AG04450 (cell line): ENCODE measurements around the gene BSPH1. TPM values are rescaled to one million over a fixed set of nuclear protein-coding genes. Genes with fewer than 3 reads are reported as not detected.

Experiments
- CTCF ChIA-PET: fragments of 300-600, 350-600 bp; formaldehyde crosslinking; extraction: SDS; loops from one replicate; lab custom pipeline; 2022; ENCODE audit warnings: antibody characterized with exemption, inconsistent platforms; lab: Charles Lee
- POLR2A ChIA-PET: fragments of 350-600 bp; formaldehyde crosslinking; extraction: SDS; loops from one replicate; lab custom pipeline; 2021; ENCODE audit warnings: antibody characterized with exemption, inconsistent platforms; lab: Yijun Ruan, JAX
- DNase-seq: peaks from one replicate; pipeline ENCODE4 v3.0.0-alpha.2; 2011; ENCODE audit warnings: low read depth, low spot score
- H3K27ac ChIP-seq: one replicate; pipeline ENCODE4 v1.5.1; 2012; ENCODE audit warnings: low read depth, low read length, control low read depth
- H3K27me3 ChIP-seq: one replicate; pipeline ENCODE4 v1.6.0; 2012; ENCODE audit warnings: low read length; ENCODE audit not compliant: control insufficient read depth, insufficient read depth
- H3K4me3 ChIP-seq: 2 replicates; pipeline ENCODE4 v1.5.1; 2011; ENCODE audit warnings: mild to moderate bottlenecking, low read depth, low read length, control low read depth
- H3K9me3 ChIP-seq: 2 replicates; pipeline ENCODE4 v1.5.1; 2012; ENCODE audit warnings: low read length; ENCODE audit not compliant: control insufficient read depth, insufficient read depth
- polyA plus RNA-seq: library from polyadenylated mRNA; depleted of rRNA; stranded (reverse); fragments of >200 nt; gene quantifications from 2 replicates; pipeline ENCODE4 v1.2.3, GENCODE V29; 2011
- TF ChIP-seq, protein P1 (sequence below): IDR thresholded peaks from 2 replicates; pipeline ENCODE4 v1.5.1; 2011; ENCODE audit warnings: low read depth, low read length, control low read depth, inconsistent platforms

The BSPH1 gene
- polyA plus RNA-seq, 1 experiment: not detected

DNA sequence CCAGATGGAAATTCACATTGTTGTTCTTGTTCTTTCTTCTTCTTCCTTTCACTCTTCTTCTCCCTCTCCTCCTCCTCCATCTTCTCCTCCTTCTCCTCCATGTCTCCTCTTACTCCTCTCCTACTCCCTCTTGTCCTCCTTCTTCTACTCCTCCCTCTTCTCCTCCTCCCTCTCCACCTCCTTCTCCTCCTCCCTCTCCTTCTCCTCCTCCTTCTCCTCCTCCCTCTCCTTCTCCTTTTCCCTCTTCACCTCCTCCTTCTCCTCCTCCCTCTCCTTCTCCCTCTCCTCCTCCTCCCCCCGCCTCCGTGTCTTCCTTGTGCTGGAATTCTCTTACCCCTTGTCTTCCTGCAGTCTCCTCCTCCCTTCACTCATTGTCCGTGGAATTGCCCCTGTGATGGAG lies 33.5 kb upstream of the BSPH1 start:
- Histone ChIP-seq H3K9me3 (no peaks in the 10 kb centered on the region), H3K27me3 (peaks cover under 1% of the 10 kb centered on the region), H3K4me3 (no peak overlapping the region), H3K27ac (no peak overlapping the region)
- TF ChIP-seq, protein P1, sequence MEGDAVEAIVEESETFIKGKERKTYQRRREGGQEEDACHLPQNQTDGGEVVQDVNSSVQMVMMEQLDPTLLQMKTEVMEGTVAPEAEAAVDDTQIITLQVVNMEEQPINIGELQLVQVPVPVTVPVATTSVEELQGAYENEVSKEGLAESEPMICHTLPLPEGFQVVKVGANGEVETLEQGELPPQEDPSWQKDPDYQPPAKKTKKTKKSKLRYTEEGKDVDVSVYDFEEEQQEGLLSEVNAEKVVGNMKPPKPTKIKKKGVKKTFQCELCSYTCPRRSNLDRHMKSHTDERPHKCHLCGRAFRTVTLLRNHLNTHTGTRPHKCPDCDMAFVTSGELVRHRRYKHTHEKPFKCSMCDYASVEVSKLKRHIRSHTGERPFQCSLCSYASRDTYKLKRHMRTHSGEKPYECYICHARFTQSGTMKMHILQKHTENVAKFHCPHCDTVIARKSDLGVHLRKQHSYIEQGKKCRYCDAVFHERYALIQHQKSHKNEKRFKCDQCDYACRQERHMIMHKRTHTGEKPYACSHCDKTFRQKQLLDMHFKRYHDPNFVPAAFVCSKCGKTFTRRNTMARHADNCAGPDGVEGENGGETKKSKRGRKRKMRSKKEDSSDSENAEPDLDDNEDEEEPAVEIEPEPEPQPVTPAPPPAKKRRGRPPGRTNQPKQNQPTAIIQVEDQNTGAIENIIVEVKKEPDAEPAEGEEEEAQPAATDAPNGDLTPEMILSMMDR: no peak
- DNase-seq: no peak
- ChIA-PET CTCF (no interaction called here), POLR2A (no interaction called here)

DNA sequence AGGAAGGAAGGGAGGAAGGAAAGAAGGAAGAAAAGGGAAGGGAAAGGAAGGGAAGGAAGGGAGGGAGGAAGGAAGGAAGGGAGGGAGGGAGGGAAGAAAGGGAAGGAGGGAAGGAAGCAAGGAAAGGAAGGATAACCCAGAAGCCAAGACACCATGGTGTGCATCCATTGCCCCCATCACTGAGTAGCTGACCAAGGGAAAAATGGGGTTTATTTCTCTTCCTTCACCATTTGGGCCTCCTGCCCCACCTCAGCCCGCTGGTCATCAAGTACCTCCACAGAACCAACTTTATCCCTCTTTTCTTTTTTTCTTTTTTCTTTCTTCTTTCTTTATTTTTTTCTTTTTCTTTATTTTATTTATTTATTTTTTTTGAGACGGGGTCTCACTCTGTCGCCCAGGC lies 31.5 kb upstream of the BSPH1 start:
- TF ChIP-seq, protein P1: no peak
- Histone ChIP-seq H3K27ac (no peak overlapping the region), H3K9me3 (no peaks in the 10 kb centered on the region), H3K27me3 (no peaks in the 10 kb centered on the region), H3K4me3 (no peak overlapping the region)
- no peak for DNase-seq
- POLR2A ChIA-PET: no interaction called here
- CTCF ChIA-PET: no interaction called here

DNA sequence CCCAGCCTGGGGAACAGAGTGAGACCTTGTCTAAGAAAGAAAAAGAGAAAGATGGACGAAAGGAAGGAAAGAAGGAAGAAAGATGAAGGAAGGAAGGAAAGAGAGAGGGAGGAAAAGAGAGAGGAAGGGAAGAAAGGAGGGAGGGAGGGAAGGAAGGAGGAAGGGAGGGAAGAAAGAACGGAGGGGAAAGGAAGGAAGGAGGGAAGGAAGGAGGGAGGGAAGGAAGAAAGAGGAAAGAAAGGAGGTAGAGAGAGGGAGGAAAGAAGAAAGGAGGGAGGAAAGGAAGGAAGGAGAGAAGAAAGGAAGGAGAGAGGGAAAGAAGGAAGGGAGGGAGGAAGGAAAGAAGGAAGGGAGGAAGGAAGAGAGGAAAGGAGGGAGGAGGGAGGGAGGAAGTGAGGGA lies 31.0 kb upstream of the BSPH1 start:
- ChIA-PET CTCF (no interaction called here), POLR2A (no interaction called here)
- TF ChIP-seq, protein P1: no peak
- Histone ChIP-seq H3K27me3 (no peaks in the 10 kb centered on the region), H3K9me3 (no peaks in the 10 kb centered on the region), H3K4me3 (no peak overlapping the region), H3K27ac (no peak overlapping the region)
- DNase-seq: no peak

DNA sequence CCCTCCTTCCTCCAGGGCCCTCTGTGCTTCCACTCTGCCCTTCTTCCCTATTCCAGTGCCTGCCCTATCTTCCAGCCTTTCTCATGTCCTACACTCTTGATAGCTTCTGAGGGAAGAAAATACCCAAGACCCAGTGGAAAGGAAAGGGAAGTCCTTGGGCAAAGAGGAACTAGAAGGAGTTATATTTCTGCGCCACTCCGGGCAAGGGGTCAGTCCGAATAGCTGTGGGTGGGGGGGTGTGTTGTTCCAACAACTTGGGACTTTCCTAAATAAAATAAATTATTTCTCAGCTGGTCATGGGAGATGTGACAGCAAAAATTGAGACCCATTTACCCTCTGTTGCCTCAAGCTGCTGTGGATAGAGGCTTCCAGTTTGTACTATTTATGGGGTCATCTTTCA lies 28.7 kb upstream of the BSPH1 start:
- no peaks in the 10 kb centered on the region for H3K9me3 ChIP-seq
- peaks cover 2% of the 10 kb centered on the region for H3K27me3 ChIP-seq
- no peak overlapping the region for H3K27ac ChIP-seq
- TF ChIP-seq, protein P1: no peak
- no peak for DNase-seq
- ChIA-PET CTCF (no interaction called here), POLR2A (no interaction called here)
- H3K4me3 ChIP-seq: no peak overlapping the region

DNA sequence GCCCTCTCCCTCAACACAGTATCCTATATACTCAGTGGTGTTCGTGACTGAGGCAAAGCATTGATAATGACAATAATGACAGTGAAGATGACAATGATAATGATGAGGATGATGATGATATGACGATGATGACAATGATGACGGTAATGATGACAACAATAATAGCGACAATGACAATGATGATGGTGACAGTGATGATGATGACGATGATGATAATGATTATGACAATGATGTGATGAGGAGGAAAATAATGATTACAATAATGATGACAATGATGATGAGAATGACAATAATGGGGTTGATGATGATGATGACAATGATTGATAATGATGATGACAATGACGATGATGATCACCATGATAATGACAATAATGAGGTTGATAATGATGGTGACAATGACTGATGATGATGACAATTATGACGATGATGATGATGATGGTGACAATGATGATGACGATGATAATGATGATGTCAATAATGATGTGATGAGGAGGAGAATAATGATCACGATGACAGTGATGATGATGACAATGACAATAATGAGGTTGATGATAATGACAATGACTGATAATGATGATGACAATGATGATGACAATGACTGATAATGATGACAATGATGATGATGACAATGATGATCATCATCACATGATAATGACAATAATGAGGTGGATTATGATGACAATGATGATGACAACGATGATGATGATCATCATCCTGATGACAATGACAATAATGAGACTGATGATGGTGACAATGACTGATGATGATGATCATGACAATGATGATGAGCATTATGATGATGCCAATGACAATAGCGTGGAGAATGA lies 19.2 kb upstream of the BSPH1 start:
- TF ChIP-seq, protein P1: no peak
- CTCF ChIA-PET: no interaction called here
- H3K9me3 ChIP-seq: no peaks in the 10 kb centered on the region
- H3K4me3 ChIP-seq: no peak overlapping the region
- POLR2A ChIA-PET: no interaction called here
- H3K27ac ChIP-seq: no peak overlapping the region
- peaks cover 3% of the 10 kb centered on the region for H3K27me3 ChIP-seq
- DNase-seq: no peak
